Duodenal mucosa (tissue), 2 donors: ENCODE results near the gene SKIC8.

ENCODE experiments used
- H3K27ac ChIP-seq: one replicate; pipeline ENCODE4 v1.7.0; 2013; ENCODE audit warnings: low read depth, low read length
- H3K27me3 ChIP-seq, 2 donors: one replicate each; pipeline ENCODE4 v1.7.0; 2013; ENCODE audit warnings: low read length in 2 of 2, control low read depth in 1 of 2; ENCODE audit not compliant: insufficient read depth in 2 of 2, control insufficient read depth in 1 of 2
- H3K36me3 ChIP-seq, 2 donors: one replicate each; pipeline ENCODE4 v1.7.0; 2013; ENCODE audit warnings: low read length in 2 of 2, control low read depth in 1 of 2; ENCODE audit not compliant: insufficient read depth in 2 of 2, control insufficient read depth in 1 of 2
- H3K4me1 ChIP-seq, 2 donors: one replicate each; pipeline ENCODE4 v1.7.0; 2013; ENCODE audit warnings: low read length in 2 of 2, control low read depth in 1 of 2; ENCODE audit not compliant: insufficient read depth in 2 of 2, control insufficient read depth in 1 of 2
- H3K4me3 ChIP-seq, 2 donors: one replicate each; pipeline ENCODE4 v1.7.0; 2013; ENCODE audit warnings: low read length in 2 of 2, low read depth in 1 of 2
- H3K9ac ChIP-seq, 2 donors: one replicate each; pipeline ENCODE4 v1.7.0; 2013; ENCODE audit warnings: low read length in 2 of 2, low read depth in 1 of 2
- H3K9me3 ChIP-seq, 2 donors: one replicate each; pipeline ENCODE4 v1.7.0; 2013; ENCODE audit warnings: low read length in 2 of 2, control low read depth in 1 of 2; ENCODE audit not compliant: control insufficient read depth in 1 of 2

Gene SKIC8

DNA sequence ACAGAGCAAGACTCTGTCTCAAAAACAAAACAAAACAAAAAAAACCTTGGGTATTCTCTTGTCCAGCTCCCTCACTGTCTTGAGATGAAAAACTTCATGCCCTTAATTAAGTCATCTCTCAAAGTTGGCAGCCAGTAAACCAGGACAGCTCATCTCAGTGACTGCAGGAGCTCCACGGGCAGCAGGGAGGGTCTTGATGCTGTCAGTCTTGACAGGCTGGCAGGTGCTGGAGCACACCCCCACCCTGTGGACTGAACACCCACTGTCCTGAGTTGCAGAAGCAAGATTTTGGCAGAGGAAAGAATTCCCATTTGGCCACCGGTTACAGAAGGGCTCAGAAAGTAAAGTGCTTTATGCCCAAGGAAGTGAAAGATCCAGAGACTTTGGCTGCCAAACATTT lies 27.1 kb downstream of the SKIC8 start:
- Histone ChIP-seq H3K9ac (no peak overlapping the region), H3K9me3 (no peaks in the 10 kb centered on the region), H3K4me1 (no peaks in the 10 kb centered on the region), H3K36me3 (peaks cover 15 to 38% of the 10 kb centered on the region in 2 donors), H3K27ac (no peak overlapping the region), H3K27me3 (no peaks in the 10 kb centered on the region), H3K4me3 (no peak overlapping the region)

DNA sequence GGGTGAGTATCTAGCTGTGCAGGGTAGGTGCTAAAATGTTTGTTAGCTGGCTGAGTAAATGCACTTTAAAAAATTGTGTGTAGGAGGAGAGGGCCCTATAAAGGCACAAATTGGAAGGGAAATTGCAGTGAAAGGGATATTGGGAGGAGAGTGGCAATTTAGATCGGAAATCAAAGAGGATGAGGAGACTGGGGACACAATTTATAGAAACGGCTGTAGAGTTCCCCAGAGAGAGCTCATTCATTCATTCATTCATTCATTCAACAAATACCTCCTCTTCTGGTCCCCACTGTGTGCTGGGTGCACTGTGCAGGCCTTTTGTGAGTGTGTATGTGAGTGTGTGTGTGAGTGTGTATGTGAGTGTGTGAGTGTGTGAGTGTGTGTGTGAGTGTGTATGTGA lies 32.6 kb downstream of the SKIC8 start:
- peaks cover 18 to 19% of the 10 kb centered on the region in 2 donors for H3K4me1 ChIP-seq
- no peaks in the 10 kb centered on the region for H3K27me3 ChIP-seq
- H3K4me3 ChIP-seq, result no peak overlapping the region
- H3K36me3 ChIP-seq, result peaks cover 0 to 5% of the 10 kb centered on the region in 2 donors
- H3K9me3 ChIP-seq, result no peaks in the 10 kb centered on the region
- no peak overlapping the region for H3K9ac ChIP-seq
- no peak overlapping the region for H3K27ac ChIP-seq

DNA sequence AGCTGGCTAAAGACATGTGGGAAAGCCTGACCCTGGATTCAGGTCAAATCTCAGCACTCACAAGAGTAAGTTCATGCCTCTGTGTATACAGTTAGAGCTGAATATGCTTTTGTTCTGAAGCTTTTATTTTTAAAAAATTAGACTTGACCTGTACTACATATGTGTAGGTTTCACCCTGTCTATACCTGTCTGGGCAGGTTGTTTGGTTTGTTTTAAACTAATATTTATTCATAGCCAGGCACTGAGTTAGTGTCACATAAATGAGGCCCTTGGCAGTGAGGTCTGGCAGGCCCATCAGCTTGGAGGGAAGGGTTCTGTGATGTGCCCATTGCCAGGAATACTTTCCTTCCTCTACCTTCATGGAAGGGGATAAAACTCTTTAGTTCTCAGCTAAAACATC lies 33.2 kb downstream of the SKIC8 start:
- Histone ChIP-seq H3K27ac (no peak overlapping the region), H3K4me1 (peaks cover 18 to 19% of the 10 kb centered on the region in 2 donors), H3K9me3 (no peaks in the 10 kb centered on the region), H3K36me3 (peaks cover 0 to 2% of the 10 kb centered on the region in 2 donors), H3K27me3 (no peaks in the 10 kb centered on the region), H3K9ac (no peak overlapping the region), H3K4me3 (no peak overlapping the region)

DNA sequence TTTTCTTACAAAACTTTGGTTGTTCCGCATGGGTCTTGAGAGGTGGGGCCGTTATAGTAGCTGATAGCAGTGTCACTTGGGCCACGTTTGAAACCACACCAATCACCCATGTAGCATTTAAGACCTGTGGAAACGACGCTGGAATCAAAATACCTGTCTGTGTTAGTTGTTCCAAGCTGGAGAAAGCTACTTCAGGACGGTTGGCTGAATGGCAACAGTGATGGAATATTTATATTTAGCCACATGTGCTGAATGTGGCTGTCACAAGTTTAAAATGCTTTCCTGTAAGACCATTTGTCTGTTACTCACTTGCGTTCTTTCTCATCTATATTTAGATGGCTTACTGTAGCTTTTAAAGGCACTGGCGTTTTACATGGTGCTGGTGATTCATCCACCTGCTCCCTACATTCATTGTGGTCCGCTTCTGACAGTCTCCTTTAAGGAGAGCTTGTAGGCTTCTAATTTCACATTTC lies 33.6 kb downstream of the SKIC8 start:
- H3K36me3 ChIP-seq, result no peaks in the 10 kb centered on the region
- H3K4me3 ChIP-seq, result peak overlapping the region in 1 of 2 donors; percentile 82
- H3K9ac ChIP-seq, result peak overlapping the region in 1 of 2 donors; percentile 85
- H3K27me3 ChIP-seq, result no peaks in the 10 kb centered on the region
- H3K4me1 ChIP-seq, result peaks cover 18 to 19% of the 10 kb centered on the region in 2 donors
- no peaks in the 10 kb centered on the region for H3K9me3 ChIP-seq
- H3K27ac ChIP-seq, result no peak overlapping the region

DNA sequence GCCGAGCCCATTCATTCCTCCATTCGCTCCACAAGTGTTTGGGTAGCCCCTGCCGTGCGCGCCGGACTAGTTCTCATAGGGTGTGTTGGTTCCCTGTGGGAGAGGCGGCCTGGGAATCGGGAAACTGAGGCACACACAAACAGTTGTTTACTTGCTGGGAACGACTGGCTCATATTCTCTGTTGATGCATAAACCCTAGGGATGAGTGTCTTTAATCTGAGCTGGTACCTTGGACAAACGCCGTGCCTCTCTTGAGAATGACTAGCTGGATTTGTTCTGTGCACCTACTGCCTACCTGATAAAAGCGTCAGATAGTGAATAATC lies 34.3 kb downstream of the SKIC8 start:
- no peaks in the 10 kb centered on the region for H3K9me3 ChIP-seq
- peaks cover 18 to 19% of the 10 kb centered on the region in 2 donors for H3K4me1 ChIP-seq
- peak overlapping the region; percentile 74 to 85 for H3K9ac ChIP-seq
- no peaks in the 10 kb centered on the region for H3K27me3 ChIP-seq
- no peak overlapping the region for H3K27ac ChIP-seq
- H3K4me3 ChIP-seq, result peak overlapping the region; percentile 82 to 84
- no peaks in the 10 kb centered on the region for H3K36me3 ChIP-seq

DNA sequence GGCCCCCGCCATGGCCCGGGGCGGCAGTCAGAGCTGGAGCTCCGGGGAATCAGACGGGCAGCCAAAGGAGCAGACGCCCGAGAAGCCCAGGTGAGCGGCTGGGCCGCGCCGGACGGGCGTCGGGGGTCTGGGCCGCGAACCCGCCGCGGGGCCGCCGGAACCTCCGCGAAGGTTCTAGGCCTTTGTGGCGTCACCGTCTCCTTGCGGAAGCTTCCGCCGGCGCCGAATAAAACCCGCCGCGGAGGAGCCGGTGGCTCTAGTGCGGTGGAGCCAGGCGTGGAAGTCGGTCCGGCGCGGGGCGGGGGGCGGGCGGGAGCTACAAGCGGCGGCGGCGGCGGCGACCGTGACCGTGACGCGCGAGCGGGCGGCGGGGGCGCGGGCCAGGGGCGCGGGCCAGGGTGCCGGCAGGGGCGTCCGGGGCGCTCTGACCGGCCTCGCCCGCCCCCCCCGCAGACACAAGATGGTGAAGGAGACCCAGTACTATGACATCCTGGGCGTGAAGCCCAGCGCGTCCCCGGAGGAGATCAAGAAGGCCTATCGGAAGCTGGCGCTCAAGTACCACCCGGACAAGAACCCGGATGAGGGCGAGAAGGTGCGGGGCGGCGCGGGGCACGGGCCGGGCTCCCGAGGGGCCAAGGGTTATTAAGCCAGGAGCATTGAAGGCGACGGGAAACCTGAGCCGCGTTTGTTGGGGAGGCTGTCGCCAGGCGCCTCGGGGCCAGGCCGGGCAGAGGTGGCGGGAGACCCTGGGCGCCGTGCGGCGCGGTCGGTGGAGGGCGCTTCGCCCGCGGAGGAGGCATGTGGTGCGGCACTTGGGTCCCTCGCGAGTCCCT lies 34.9 kb downstream of the SKIC8 start, which contains the start of gene DNAJA4:
Gene DNAJA4 (plus strand): TSS at position 259 of the 833 bp plus-strand sequence. CDS start 202 bp downstream, at position 461.
- no peaks in the 10 kb centered on the region for H3K27me3 ChIP-seq
- peak within 1 kb of the TSS; percentile 74 to 85 for H3K9ac ChIP-seq
- no peaks in the 10 kb centered on the region for H3K9me3 ChIP-seq
- peak within 1 kb of the TSS; percentile 82 to 84 for H3K4me3 ChIP-seq
- peaks cover 18 to 19% of the 10 kb centered on the region in 2 donors for H3K4me1 ChIP-seq
- peak within 1 kb of the TSS; percentile 51 for H3K27ac ChIP-seq
- H3K36me3 ChIP-seq, result no peaks in the 10 kb centered on the region

DNA sequence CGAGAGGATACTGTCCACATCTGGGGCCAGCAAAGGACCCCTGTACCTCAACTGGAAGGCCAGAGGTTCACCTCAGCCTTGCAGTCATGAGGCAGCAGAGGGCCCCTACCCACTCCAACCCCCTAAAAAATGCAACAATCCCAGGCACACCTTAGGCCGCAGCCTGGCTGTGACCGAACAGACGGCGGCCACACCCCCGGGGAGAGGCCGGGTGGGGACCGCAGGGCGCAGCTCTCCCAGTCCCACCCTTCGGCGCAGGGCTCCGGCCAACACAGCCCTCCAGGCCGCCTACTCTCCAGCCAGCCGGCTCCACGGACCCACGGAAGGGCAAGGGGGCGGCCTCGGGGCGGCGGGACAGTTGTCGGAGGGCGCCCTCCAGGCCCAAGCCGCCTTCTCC lies 35.5 kb downstream of the SKIC8 start:
- Histone ChIP-seq H3K27me3 (no peaks in the 10 kb centered on the region), H3K36me3 (no peaks in the 10 kb centered on the region), H3K4me3 (peak overlapping the region; percentile 36 to 82), H3K9ac (peak overlapping the region in 1 of 2 donors; percentile 60), H3K27ac (no peak overlapping the region), H3K4me1 (peaks cover 18 to 19% of the 10 kb centered on the region in 2 donors), H3K9me3 (no peaks in the 10 kb centered on the region)

DNA sequence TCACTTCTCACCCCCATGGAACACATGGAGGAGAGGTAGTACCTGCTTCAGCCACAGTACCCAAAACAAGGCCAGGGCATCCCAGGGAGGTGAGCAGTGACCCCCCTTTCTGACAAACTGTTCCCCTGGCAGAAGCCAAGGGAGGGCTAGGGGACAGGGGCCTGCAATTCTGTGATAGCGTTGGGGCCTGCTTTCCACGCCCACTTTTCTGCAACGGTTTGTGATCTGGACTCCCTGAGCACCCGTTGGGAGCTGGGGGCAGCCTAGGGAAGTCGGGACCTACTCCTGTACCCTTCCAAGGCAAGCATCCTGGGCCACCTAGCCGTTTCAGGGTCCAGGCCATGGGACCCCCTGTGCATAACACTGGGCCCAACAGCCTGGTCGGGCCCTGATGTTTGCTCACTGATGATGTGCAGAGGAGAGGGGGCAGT lies 36.0 kb downstream of the SKIC8 start:
- H3K9me3 ChIP-seq, result no peaks in the 10 kb centered on the region
- H3K4me1 ChIP-seq, result peaks cover 18 to 19% of the 10 kb centered on the region in 2 donors
- H3K9ac ChIP-seq, result no peak overlapping the region
- no peak overlapping the region for H3K27ac ChIP-seq
- H3K27me3 ChIP-seq, result no peaks in the 10 kb centered on the region
- H3K36me3 ChIP-seq, result no peaks in the 10 kb centered on the region
- no peak overlapping the region for H3K4me3 ChIP-seq

DNA sequence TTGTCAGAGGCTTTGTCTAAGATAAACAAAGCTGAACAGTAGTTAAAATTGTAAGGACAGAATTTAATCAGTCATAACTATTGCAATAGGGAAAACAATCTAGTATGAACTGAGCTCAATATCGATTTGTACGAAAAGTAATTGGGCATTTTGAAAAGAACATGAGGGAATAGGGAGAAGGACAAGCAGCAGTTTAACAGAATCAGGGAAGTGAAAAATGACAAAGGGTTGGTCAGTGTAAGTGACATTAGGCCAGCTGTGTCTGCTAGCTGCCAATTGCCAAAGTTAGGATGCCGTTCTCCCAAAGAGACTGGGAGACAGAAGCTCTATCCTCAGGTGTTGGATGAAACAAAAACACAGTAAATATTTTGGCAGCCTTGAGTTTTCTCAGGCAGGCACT lies 38.3 kb downstream of the SKIC8 start:
- no peak overlapping the region for H3K4me3 ChIP-seq
- H3K36me3 ChIP-seq, result no peaks in the 10 kb centered on the region
- H3K9ac ChIP-seq, result no peak overlapping the region
- no peak overlapping the region for H3K27ac ChIP-seq
- H3K4me1 ChIP-seq, result peaks cover 8 to 11% of the 10 kb centered on the region in 2 donors
- no peaks in the 10 kb centered on the region for H3K27me3 ChIP-seq
- H3K9me3 ChIP-seq, result no peaks in the 10 kb centered on the region

DNA sequence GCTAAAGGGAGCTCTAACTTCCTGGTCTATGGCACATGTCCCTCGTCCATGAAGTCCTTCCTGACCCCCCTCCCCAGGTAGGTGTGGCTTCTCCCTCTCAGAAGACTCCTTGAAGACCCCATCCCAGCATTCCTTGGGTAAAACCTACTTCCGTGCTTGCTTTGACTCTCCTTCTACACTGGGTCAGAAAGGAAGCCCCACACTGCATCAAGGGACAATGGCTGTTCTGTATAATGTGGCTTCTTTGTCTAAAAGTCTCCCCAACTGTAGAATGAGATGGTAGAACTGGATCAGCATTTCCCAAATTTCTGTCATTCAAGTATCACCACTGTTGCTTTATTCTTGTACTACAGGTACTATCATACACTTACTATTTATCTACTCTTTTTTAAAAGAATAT lies 38.9 kb downstream of the SKIC8 start:
- Histone ChIP-seq H3K27me3 (no peaks in the 10 kb centered on the region), H3K27ac (no peak overlapping the region), H3K9me3 (no peaks in the 10 kb centered on the region), H3K4me3 (no peak overlapping the region), H3K9ac (no peak overlapping the region), H3K4me1 (peaks cover 4 to 5% of the 10 kb centered on the region in 2 donors), H3K36me3 (no peaks in the 10 kb centered on the region)
